ENCODE measurements around the gene UBASH3B. TPM values are rescaled to one million over a fixed set of nuclear protein-coding genes. Genes with fewer than 3 reads are reported as not detected.
A peak's percentile ranks its signal among the peaks of the same experiment; 100 is the strongest.

Gene UBASH3B
- total RNA-seq, 2 experiments from 2014 or later: 66.6 to 75.0 TPM

DNA sequence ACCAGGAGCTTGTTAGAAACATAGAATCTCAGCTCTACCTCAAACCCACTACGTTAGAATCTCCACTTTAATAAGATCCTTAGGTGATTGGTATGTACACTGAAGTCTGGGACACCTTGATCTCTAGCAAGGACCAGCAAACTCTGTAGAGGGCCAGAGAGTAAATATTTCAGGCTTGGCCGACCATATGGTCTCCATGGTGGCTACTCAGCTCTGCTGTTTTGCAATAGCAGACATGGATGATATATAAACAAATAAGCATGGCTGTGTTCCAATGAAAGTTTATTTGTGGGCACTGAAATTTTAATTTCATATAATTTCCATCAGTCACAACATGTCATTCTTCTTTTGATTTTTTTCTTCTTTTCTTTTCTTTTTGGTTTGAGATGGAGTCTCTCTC lies 23.9 kb downstream of the UBASH3B start:
- ATAC-seq: no peak
- ChIA-PET POLR2A (interaction anchor here (0.6 to 1.3 kb wide), 4 partner anchors 10 to 79 kb away, joined by 3 to 5 read pairs (median 3); no protein-coding TSS in a partner anchor), CTCF (interaction anchor here (0.9 to 17.6 kb wide), 6 partner anchors 8 to 78 kb away, joined by 3 to 225 read pairs (median 3); no protein-coding TSS in a partner anchor)
- peaks cover 55% of the 10 kb centered on the region for H3K4me1 Mint-ChIP-seq (ENCODE audit: low read depth)
- H3K27me3 Mint-ChIP-seq (ENCODE audit: low read depth): no peaks in the 10 kb centered on the region
- H3K36me3 Mint-ChIP-seq (ENCODE audit: low read depth): peaks cover 24% of the 10 kb centered on the region
- no peak overlapping the region for H3K4me3 Mint-ChIP-seq
- no peak for DNase-seq
- H3K9me3 Mint-ChIP-seq (ENCODE audit: insufficient read depth): no peaks in the 10 kb centered on the region
- H3K27ac Mint-ChIP-seq: no peak overlapping the region

DNA sequence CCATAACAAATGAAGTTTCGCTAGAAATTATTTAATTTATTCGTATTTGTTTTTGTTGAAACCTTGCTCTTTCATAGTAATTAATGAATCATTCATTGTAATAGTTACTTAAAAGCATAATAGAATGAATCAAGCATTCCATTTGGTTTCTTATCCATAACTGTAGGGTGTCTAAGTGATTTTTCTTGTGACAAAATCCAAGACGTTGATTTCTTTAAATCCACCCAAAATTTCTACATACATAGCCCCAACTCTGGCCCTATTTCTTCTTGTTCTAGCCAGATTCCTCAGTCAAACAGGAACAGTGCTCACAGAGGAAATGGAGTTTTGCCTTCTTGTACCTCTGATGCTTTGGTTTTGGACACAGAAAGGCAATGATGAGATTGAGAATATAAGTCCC lies 25.5 kb downstream of the UBASH3B start:
- ChIA-PET CTCF (interaction anchor here (0.6 to 1.2 kb wide), 2 partner anchors 11 to 25 kb away, joined by 4 read pairs; partner anchors contain the start of gene UBASH3B), POLR2A (no interaction called here)
- ATAC-seq (no peak), DNase-seq (no peak)
- Mint-ChIP-seq H3K27ac (no peak overlapping the region), H3K9me3 (ENCODE audit: insufficient read depth) (no peaks in the 10 kb centered on the region), H3K4me1 (ENCODE audit: low read depth) (peaks cover 48% of the 10 kb centered on the region), H3K4me3 (no peak overlapping the region), H3K27me3 (ENCODE audit: low read depth) (no peaks in the 10 kb centered on the region), H3K36me3 (ENCODE audit: low read depth) (peaks cover 21% of the 10 kb centered on the region)

DNA sequence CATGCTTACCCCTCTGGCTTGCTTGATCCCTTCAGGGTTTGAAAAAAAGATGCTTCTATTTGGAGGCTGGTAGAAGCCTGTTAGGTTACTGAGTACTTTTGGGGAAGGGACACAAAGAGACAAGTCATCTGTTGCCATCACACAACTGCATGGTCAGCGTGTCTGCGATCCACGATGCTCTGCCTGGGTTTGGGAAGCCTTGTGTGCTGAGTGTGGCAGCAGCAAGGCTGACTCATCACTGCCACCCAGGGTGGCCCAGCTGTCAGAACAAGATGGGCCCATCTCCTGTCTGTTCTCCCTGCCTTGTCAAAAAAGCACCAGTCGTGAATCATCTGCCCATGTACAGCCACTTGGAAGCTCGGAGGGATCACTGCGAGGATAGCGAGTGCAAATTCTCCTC lies 26.2 kb downstream of the UBASH3B start:
- peaks cover 21% of the 10 kb centered on the region for H3K36me3 Mint-ChIP-seq (ENCODE audit: low read depth)
- DNase-seq (no peak), ATAC-seq (no peak)
- H3K27me3 Mint-ChIP-seq (ENCODE audit: low read depth): no peaks in the 10 kb centered on the region
- peaks cover 49% of the 10 kb centered on the region for H3K4me1 Mint-ChIP-seq (ENCODE audit: low read depth)
- no peaks in the 10 kb centered on the region for H3K9me3 Mint-ChIP-seq (ENCODE audit: insufficient read depth)
- H3K4me3 Mint-ChIP-seq: no peak overlapping the region
- peak overlapping the region; percentile 9 for H3K27ac Mint-ChIP-seq
- POLR2A ChIA-PET: interaction anchor here (0.9 kb wide), 1 partner anchor 67 kb away, joined by 3 read pairs; no protein-coding TSS in a partner anchor
- CTCF ChIA-PET: interaction anchor here (1.0 kb wide), 1 partner anchor 26 kb away, joined by 4 read pairs; the partner anchor contains the start of gene UBASH3B

DNA sequence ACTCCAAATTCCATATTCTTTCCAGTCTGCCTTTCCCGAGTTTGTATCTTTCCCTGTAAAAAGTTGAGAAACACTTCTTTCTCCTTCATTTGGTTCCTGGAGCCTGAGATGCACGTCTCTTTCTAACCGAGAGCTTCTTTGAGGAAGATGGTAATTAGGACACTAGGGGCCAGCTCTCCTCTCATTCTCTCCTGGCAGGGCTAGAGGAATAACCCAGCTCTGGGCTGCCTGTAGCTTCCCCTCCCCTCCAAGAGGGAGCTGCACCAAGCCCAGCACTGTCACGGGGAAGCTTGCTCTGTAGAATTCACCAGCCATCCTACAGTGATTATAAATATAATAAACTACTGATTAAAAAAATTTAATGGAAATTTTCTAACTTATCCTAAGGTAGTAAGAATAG lies 26.9 kb downstream of the UBASH3B start:
- no peaks in the 10 kb centered on the region for H3K27me3 Mint-ChIP-seq (ENCODE audit: low read depth)
- DNase-seq: no peak
- H3K4me1 Mint-ChIP-seq (ENCODE audit: low read depth): peaks cover 48% of the 10 kb centered on the region
- peaks cover 20% of the 10 kb centered on the region for H3K36me3 Mint-ChIP-seq (ENCODE audit: low read depth)
- ChIA-PET CTCF (interaction anchor here (1.0 kb wide), 1 partner anchor 26 kb away, joined by 4 read pairs; the partner anchor contains the start of gene UBASH3B), POLR2A (interaction anchor here (0.9 kb wide), 1 partner anchor 67 kb away, joined by 3 read pairs; no protein-coding TSS in a partner anchor)
- no peak overlapping the region for H3K4me3 Mint-ChIP-seq
- H3K27ac Mint-ChIP-seq: no peak overlapping the region
- no peak for ATAC-seq
- no peaks in the 10 kb centered on the region for H3K9me3 Mint-ChIP-seq (ENCODE audit: insufficient read depth)

DNA sequence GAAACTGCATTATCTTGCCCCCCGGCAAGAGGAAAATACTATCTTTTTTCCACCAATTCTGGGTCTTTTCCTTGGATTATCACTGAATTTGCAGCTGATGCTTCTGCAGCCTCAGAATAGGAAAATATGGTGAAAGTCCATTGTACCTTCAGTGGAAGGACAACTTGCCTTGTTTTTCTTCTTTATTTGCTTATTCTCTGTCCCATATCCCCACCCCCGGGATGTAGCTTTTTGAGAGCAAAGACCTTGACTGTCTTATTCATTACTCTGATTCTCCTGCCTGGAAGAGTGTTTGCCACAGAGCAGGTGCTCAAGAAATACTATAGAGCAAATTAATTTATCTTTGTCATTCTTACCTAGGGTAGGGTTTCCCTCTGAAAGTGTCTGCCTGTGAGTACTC lies 29.5 kb downstream of the UBASH3B start:
- Mint-ChIP-seq H3K36me3 (ENCODE audit: low read depth) (peaks cover 24% of the 10 kb centered on the region), H3K4me3 (no peak overlapping the region), H3K4me1 (ENCODE audit: low read depth) (peaks cover 58% of the 10 kb centered on the region), H3K27ac (no peak overlapping the region), H3K9me3 (ENCODE audit: insufficient read depth) (no peaks in the 10 kb centered on the region), H3K27me3 (ENCODE audit: low read depth) (no peaks in the 10 kb centered on the region)
- ChIA-PET CTCF (interaction anchor here (1.1 to 3.2 kb wide), 7 partner anchors 10 to 71 kb away, joined by 3 to 17 read pairs (median 5); no protein-coding TSS in a partner anchor), POLR2A (interaction anchor here (2.7 kb wide), 1 partner anchor 10 kb away, joined by 10 read pairs; no protein-coding TSS in a partner anchor)
- DNase-seq: no peak
- no peak for ATAC-seq

DNA sequence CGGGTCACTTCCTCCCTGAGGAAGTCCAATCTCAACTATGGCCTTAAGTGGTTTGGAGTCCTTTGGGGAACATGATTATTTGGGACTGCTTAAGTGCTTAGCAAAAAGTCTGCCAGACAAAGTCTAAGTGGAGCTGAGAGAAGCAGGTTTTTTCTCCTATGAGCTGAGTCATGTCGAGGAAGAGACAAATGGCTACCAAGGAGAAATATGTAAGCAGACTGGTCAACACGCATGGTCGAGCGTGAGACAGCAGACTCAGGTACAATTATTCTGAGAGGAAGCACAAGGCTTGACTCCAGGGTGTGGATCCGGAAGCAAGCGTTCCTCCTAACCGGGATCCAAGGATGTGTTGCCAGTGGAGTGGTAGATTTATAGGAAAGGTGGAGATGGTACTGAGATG lies 30.6 kb downstream of the UBASH3B start:
- POLR2A ChIA-PET: interaction anchor here (2.7 kb wide), 1 partner anchor 11 kb away, joined by 10 read pairs; no protein-coding TSS in a partner anchor
- Mint-ChIP-seq H3K36me3 (ENCODE audit: low read depth) (peaks cover 24% of the 10 kb centered on the region), H3K27ac (no peak overlapping the region), H3K27me3 (ENCODE audit: low read depth) (no peaks in the 10 kb centered on the region), H3K4me1 (ENCODE audit: low read depth) (peaks cover 67% of the 10 kb centered on the region), H3K9me3 (ENCODE audit: insufficient read depth) (no peaks in the 10 kb centered on the region), H3K4me3 (no peak overlapping the region)
- CTCF ChIA-PET: interaction anchor here (1.1 to 3.2 kb wide), 7 partner anchors 11 to 70 kb away, joined by 3 to 17 read pairs (median 5); no protein-coding TSS in a partner anchor
- ATAC-seq (no peak), DNase-seq (no peak)

DNA sequence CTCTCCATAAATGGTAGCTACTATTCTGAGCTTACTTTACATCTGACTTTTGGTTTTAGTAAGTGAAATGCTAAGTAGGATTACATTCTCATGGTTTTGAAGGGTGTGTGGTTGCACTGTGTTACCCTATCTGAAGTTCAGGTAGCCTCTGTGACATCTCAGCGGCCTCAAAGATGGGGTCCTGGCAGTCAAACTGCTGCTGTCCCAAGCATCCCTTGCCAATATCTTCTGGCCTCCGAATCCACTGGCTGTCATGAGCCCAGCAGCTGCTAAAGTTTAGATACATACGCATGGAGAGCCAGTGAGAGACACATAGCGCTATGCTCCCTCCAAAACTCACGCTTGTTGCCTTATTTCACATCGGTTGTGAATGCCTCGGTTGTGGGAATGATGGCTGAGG lies 34.9 kb downstream of the UBASH3B start:
- ChIA-PET POLR2A (interaction anchor here (0.7 to 3.1 kb wide), 6 partner anchors 15 to 365 kb away, joined by 3 to 15 read pairs (median 7); partner anchors contain the start of gene UBASH3B), CTCF (interaction anchor here (1.1 to 3.4 kb wide), 11 partner anchors 10 to 164 kb away, joined by 3 to 54 read pairs (median 6); partner anchors contain the start of gene UBASH3B)
- ATAC-seq (peak; percentile 29), DNase-seq (no peak)
- no peaks in the 10 kb centered on the region for H3K27me3 Mint-ChIP-seq (ENCODE audit: low read depth)
- peak overlapping the region; percentile 86 for H3K27ac Mint-ChIP-seq
- peaks cover 39% of the 10 kb centered on the region for H3K36me3 Mint-ChIP-seq (ENCODE audit: low read depth)
- peak overlapping the region; percentile 73 for H3K4me3 Mint-ChIP-seq
- H3K9me3 Mint-ChIP-seq (ENCODE audit: insufficient read depth): no peaks in the 10 kb centered on the region
- peaks cover 77% of the 10 kb centered on the region for H3K4me1 Mint-ChIP-seq (ENCODE audit: low read depth)

DNA sequence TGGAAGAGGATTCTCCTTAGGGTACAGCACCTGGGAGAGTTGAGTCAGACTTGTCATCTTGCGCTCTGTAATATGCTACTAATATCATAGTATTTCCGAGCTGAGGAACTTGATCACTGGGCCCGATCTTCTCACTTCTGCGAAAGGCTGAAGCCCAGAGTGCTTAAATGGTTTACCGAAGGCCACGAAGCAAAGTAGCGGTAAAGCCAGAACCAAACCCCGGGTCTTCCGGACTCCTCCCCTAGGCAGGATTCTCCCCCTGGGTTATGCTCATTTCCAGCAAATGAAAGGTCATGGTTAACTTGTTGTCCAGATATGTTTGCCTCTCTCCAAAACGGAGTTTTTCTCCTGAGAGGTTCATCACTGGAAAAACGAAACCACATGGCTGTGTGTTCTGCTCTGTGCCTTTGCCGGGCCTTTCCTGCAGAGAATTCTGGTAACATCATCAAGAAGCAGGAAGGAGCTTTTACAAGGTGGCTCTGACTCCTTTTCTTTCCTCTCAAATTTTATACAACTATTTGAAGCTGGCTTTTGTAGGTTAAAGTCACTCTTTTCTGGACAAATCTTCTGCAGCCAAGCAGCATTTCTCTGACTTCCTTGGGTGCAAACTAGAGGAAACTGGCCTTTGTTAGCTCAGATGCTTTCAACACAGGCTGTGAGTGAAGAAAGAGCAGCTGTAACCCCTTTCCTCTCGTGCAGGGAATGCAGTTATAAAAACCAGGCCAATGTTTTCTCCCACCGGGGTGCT lies 35.5 kb downstream of the UBASH3B start:
- ATAC-seq (peak; percentile 54), DNase-seq (peak; percentile 40)
- Mint-ChIP-seq H3K4me1 (ENCODE audit: low read depth) (peaks cover 79% of the 10 kb centered on the region), H3K27ac (peak overlapping the region; percentile 86), H3K4me3 (peak overlapping the region; percentile 73), H3K27me3 (ENCODE audit: low read depth) (no peaks in the 10 kb centered on the region), H3K9me3 (ENCODE audit: insufficient read depth) (no peaks in the 10 kb centered on the region), H3K36me3 (ENCODE audit: low read depth) (peaks cover 41% of the 10 kb centered on the region)
- ChIA-PET CTCF (interaction anchor here (0.9 to 3.4 kb wide), 19 partner anchors 9 to 164 kb away, joined by 3 to 54 read pairs (median 4); partner anchors contain the start of gene UBASH3B), POLR2A (interaction anchor here (0.6 to 3.1 kb wide), 10 partner anchors 16 to 365 kb away, joined by 3 to 15 read pairs (median 6); partner anchors contain the start of gene UBASH3B)

DNA sequence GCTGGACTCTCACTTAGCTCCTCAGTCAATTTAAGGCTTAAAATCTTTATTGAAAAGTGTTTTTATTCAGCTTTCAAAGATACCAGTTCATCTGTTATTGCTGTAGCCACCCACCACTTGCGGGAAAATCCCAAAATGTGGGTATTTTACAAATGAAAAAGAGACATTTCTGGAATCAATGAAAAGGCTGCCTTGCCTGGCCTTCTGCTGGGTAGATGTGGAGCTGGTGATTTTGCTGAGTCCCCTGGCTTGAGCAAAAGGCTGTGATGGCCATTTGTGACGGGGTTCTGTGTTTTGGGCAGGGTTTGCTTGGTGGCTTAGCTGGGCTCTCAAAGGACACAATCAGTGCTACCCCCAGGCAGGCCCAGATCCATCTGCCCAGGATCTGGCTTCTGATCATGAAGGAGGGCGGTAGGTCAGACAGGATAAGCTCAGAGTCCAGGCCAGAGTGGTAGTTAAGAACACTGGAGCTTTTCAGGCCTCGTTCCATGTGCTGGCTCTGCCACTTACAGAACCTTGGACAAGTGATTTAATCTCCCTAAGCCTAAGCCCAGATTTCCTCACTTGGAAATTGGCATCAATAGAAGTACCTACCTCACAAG lies 36.1 kb downstream of the UBASH3B start:
- ChIA-PET POLR2A (interaction anchor here (1.0 to 3.1 kb wide), 8 partner anchors 17 to 61 kb away, joined by 4 to 15 read pairs (median 6); partner anchors contain the start of gene UBASH3B), CTCF (interaction anchor here (0.9 to 3.4 kb wide), 16 partner anchors 9 to 90 kb away, joined by 3 to 54 read pairs (median 4); partner anchors contain the start of gene UBASH3B)
- DNase-seq (no peak), ATAC-seq (no peak)
- Mint-ChIP-seq H3K27ac (peak overlapping the region; percentile 86), H3K9me3 (ENCODE audit: insufficient read depth) (no peaks in the 10 kb centered on the region), H3K27me3 (ENCODE audit: low read depth) (no peaks in the 10 kb centered on the region), H3K4me3 (peak overlapping the region; percentile 73), H3K4me1 (ENCODE audit: low read depth) (peaks cover 79% of the 10 kb centered on the region), H3K36me3 (ENCODE audit: low read depth) (peaks cover 38% of the 10 kb centered on the region)

DNA sequence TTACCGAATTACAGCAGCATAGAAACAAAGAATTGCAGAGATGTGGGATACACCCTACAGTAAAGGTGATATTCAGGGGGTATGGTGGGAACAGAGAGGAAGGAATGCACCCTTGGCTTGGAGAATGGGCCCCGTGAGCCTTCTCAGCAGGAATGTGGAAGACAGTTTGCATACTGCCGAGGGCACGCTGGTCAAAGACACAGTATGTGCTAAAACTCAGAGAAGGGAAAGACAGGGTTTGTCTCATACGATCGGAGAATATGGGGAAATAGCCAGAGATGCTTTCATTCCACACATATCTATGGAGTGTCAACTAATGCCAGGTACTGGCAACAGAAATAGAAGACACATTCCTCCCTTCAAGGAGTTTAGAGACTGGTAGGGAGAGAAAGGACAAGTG lies 36.9 kb downstream of the UBASH3B start:
- POLR2A ChIA-PET: interaction anchor here (1.3 to 3.1 kb wide), 4 partner anchors 17 to 37 kb away, joined by 6 to 15 read pairs (median 11); partner anchors contain the start of gene UBASH3B
- ATAC-seq: no peak

DNA sequence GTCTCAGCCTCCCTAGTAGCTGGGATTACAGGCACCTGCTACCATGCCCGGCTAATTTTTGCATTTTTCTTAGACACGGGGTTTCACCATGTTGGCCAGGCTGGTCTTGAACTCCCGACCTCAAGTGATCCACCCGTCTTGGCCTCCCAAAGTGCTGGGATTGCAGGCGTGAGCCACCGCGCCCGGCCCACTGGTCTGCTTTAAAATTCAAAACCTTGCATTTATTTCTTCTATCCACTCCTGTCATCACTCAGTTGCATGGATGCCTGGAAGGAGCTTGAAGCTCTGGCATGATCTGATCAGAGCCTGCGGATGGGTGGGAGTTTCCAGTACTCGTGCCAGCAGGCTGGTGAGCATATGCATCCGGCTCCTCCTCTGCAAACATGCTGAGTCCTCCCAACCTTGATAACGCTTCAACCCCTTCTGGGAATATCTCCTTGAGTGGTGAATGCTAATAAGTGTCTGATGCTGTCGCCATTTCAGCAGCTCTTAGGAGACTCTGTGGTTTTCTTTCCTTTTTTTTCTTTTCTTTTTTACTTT lies 39.6 kb downstream of the UBASH3B start:
- Mint-ChIP-seq H3K4me1 (ENCODE audit: low read depth) (peaks cover 93% of the 10 kb centered on the region), H3K9me3 (ENCODE audit: insufficient read depth) (no peaks in the 10 kb centered on the region), H3K4me3 (no peak overlapping the region), H3K27me3 (ENCODE audit: low read depth) (no peaks in the 10 kb centered on the region), H3K36me3 (ENCODE audit: low read depth) (peaks cover 46% of the 10 kb centered on the region), H3K27ac (peak overlapping the region; percentile 22)
- DNase-seq (no peak), ATAC-seq (no peak)
- ChIA-PET CTCF (interaction anchor here (0.9 to 9.0 kb wide), 10 partner anchors 11 to 157 kb away, joined by 3 to 131 read pairs (median 7); partner anchors contain the start of gene UBASH3B), POLR2A (interaction anchor here (1.3 to 3.8 kb wide), 3 partner anchors 21 to 367 kb away, joined by 4 to 26 read pairs (median 22); partner anchors contain the start of genes HSPA8 and UBASH3B)

More for the DNA sequence above, 36.9 kb downstream of the UBASH3B start:
- peaks cover 33% of the 10 kb centered on the region for H3K36me3 Mint-ChIP-seq (ENCODE audit: low read depth)
- peak overlapping the region; percentile 27 for H3K27ac Mint-ChIP-seq
- H3K9me3 Mint-ChIP-seq (ENCODE audit: insufficient read depth): no peaks in the 10 kb centered on the region
- CTCF ChIA-PET: interaction anchor here (1.4 to 3.4 kb wide), 4 partner anchors 17 to 63 kb away, joined by 3 to 54 read pairs (median 18); partner anchors contain the start of gene UBASH3B
- peaks cover 82% of the 10 kb centered on the region for H3K4me1 Mint-ChIP-seq (ENCODE audit: low read depth)
- no peak overlapping the region for H3K4me3 Mint-ChIP-seq
- H3K27me3 Mint-ChIP-seq (ENCODE audit: low read depth): no peaks in the 10 kb centered on the region
- DNase-seq: no peak

Data from activated CD8-positive, alpha-beta T cell treated with anti-CD3 and anti-CD28 coated beads, Interleukin-2, amount 10 ng/mL, durations not matched to agents 7 days and 5 days (primary cell).